ENCODE results near the gene IGFL2.
"Not testable (repeated sequence)": the region's sequence is repeated elsewhere in the genome, so short reads cannot be mapped to it uniquely, and the experiment has no call there.

IGFL2 gene

GRCh38 chr19:46182476-46182875, 34.4 kb downstream of the IGFL2 start:
- no peak overlapping the region for H3K9ac ChIP-seq
- H3K36me3 ChIP-seq (ENCODE audit: control insufficient read depth, insufficient read depth, low read length) = no peaks in the 10 kb centered on the region
- H3K4me1 ChIP-seq = no peaks in the 10 kb centered on the region
- no peaks in the 10 kb centered on the region for H3K27me3 ChIP-seq (ENCODE audit: control insufficient read depth, insufficient read depth, low read length)
- no peak for TF ChIP-seq CTCF (IDR thresholded peaks at IDR 0.05)
- no peak overlapping the region for H3K4me2 ChIP-seq (ENCODE audit: low read length)
- no peaks in the 10 kb centered on the region for H3K9me3 ChIP-seq (ENCODE audit: control insufficient read depth, low read length)
- no peak overlapping the region for H3K27ac ChIP-seq
- no peaks in the 10 kb centered on the region for H3K79me2 ChIP-seq
- H3K4me3 ChIP-seq (ENCODE audit: low read depth, low read length) = no peak overlapping the region
- H2AFZ ChIP-seq = no peak overlapping the region

- not testable (repeated sequence) for H3K9me3 ChIP-seq (ENCODE audit: control insufficient read depth, low read length); H3K4me3 ChIP-seq (ENCODE audit: low read depth, low read length); H3K79me2 ChIP-seq; H2AFZ ChIP-seq; H3K27me3 ChIP-seq (ENCODE audit: control insufficient read depth, insufficient read depth, low read length); H3K36me3 ChIP-seq (ENCODE audit: control insufficient read depth, insufficient read depth, low read length); H3K9ac ChIP-seq; H3K4me1 ChIP-seq; H3K27ac ChIP-seq; H3K4me2 ChIP-seq (ENCODE audit: low read length)
Measured at GRCh38 chr19:46184775-46185710, 37.0 kb downstream of the IGFL2 start.

- H3K27ac ChIP-seq = no peak overlapping the region
- no peak overlapping the region for H3K9ac ChIP-seq
- no peak for TF ChIP-seq CTCF (IDR thresholded peaks at IDR 0.05)
- no peak overlapping the region for H3K4me3 ChIP-seq (ENCODE audit: low read depth, low read length)
- H3K9me3 ChIP-seq (ENCODE audit: control insufficient read depth, low read length) = no peaks in the 10 kb centered on the region
- H3K4me1 ChIP-seq = no peaks in the 10 kb centered on the region
- no peaks in the 10 kb centered on the region for H3K36me3 ChIP-seq (ENCODE audit: control insufficient read depth, insufficient read depth, low read length)
- H3K27me3 ChIP-seq (ENCODE audit: control insufficient read depth, insufficient read depth, low read length) = no peaks in the 10 kb centered on the region
- H3K79me2 ChIP-seq = no peaks in the 10 kb centered on the region
- no peak overlapping the region for H2AFZ ChIP-seq
- no peak overlapping the region for H3K4me2 ChIP-seq (ENCODE audit: low read length)
Measured at GRCh38 chr19:46186101-46186716, 38.2 kb downstream of the IGFL2 start.

GRCh38 chr19:46186717-46187101, 38.7 kb downstream of the IGFL2 start:
- no peaks in the 10 kb centered on the region for H3K4me1 ChIP-seq
- H3K4me3 ChIP-seq (ENCODE audit: low read depth, low read length) = no peak overlapping the region
- H2AFZ ChIP-seq = peak overlapping the region; percentile 29
- no peaks in the 10 kb centered on the region for H3K9me3 ChIP-seq (ENCODE audit: control insufficient read depth, low read length)
- no peak for TF ChIP-seq CTCF (IDR thresholded peaks at IDR 0.05)
- no peaks in the 10 kb centered on the region for H3K36me3 ChIP-seq (ENCODE audit: control insufficient read depth, insufficient read depth, low read length)
- no peak overlapping the region for H3K27ac ChIP-seq
- no peak overlapping the region for H3K9ac ChIP-seq
- no peak overlapping the region for H3K4me2 ChIP-seq (ENCODE audit: low read length)
- H3K27me3 ChIP-seq (ENCODE audit: control insufficient read depth, insufficient read depth, low read length) = no peaks in the 10 kb centered on the region
- no peaks in the 10 kb centered on the region for H3K79me2 ChIP-seq

- Histone ChIP-seq H3K9ac (no peak overlapping the region), H3K4me2 (ENCODE audit: low read length) (no peak overlapping the region), H3K27me3 (ENCODE audit: control insufficient read depth, insufficient read depth, low read length) (no peaks in the 10 kb centered on the region), H3K79me2 (no peaks in the 10 kb centered on the region), H3K27ac (no peak overlapping the region), H3K4me1 (peaks cover 9% of the 10 kb centered on the region), H3K4me3 (ENCODE audit: low read depth, low read length) (no peak overlapping the region), H2AFZ (no peak overlapping the region), H3K9me3 (ENCODE audit: control insufficient read depth, low read length) (no peaks in the 10 kb centered on the region), H3K36me3 (ENCODE audit: control insufficient read depth, insufficient read depth, low read length) (no peaks in the 10 kb centered on the region)
- no peak for TF ChIP-seq CTCF (IDR thresholded peaks at IDR 0.05)
Measured at GRCh38 chr19:46189971-46190888, 42.2 kb downstream of the IGFL2 start.

Data from parathyroid adenoma (tissue), 2 donors.